GM10266 (cell line): ENCODE data around the gene TXNDC15.

ENCODE experiments used
- DNase-seq: peaks from one replicate; pipeline ENCODE4 v3.0.0; 2012; ENCODE audit errors: extremely low spot score
- CTCF ChIP-seq: IDR thresholded peaks from 2 replicates; pipeline ENCODE4 v1.5.1; 2012; ENCODE audit warnings: mild to moderate bottlenecking, low read depth; ENCODE audit not compliant: control insufficient read depth, insufficient read depth; ENCODE audit errors: missing control alignments

The TXNDC15 gene

GRCh38 chr5:134887593-134888159, 13.5 kb downstream of the TXNDC15 start:
- no peak for TF ChIP-seq CTCF
- peak; percentile 6 for DNase-seq

- no peak for DNase-seq
- no peak for TF ChIP-seq CTCF
Measured at GRCh38 chr5:134889335-134889734, 15.2 kb downstream of the TXNDC15 start.

GRCh38 chr5:134891473-134891872, 17.3 kb downstream of the TXNDC15 start:
- DNase-seq: no peak
- TF ChIP-seq CTCF: no peak

- no peak for DNase-seq
- no peak for TF ChIP-seq CTCF
Measured at GRCh38 chr5:134892282-134892681, 18.1 kb downstream of the TXNDC15 start.

GRCh38 chr5:134892926-134893325, 18.8 kb downstream of the TXNDC15 start:
- DNase-seq: no peak
- TF ChIP-seq CTCF: no peak

GRCh38 chr5:134893748-134894505, 19.8 kb downstream of the TXNDC15 start:
- no peak for TF ChIP-seq CTCF
- no peak for DNase-seq

- no peak for TF ChIP-seq CTCF
- DNase-seq: peak; percentile 72
Measured at GRCh38 chr5:134902071-134902801, 28.1 kb downstream of the TXNDC15 start.
